ES-I3 (cell line): ENCODE measurements around the gene ALDH1A3.

Experiments
- H3K36me3 ChIP-seq: 2 replicates; pipeline ENCODE4 v1.6.1; 2013; ENCODE audit warnings: mild to moderate bottlenecking, low read length, control low read depth, moderate library complexity; ENCODE audit not compliant: insufficient read depth
- H3K4me1 ChIP-seq: 2 replicates; pipeline ENCODE4 v1.6.1; 2013; ENCODE audit warnings: mild to moderate bottlenecking, control low read depth, low read length; ENCODE audit not compliant: insufficient read depth
- H3K9ac ChIP-seq: 2 replicates; pipeline ENCODE4 v1.6.1; 2013; ENCODE audit warnings: low read depth, mild to moderate bottlenecking, low read length, moderate library complexity
- H3K9me3 ChIP-seq: 2 replicates; pipeline ENCODE4 v1.6.1; 2013; ENCODE audit warnings: mild to moderate bottlenecking, low read length, moderate library complexity; ENCODE audit not compliant: control insufficient read depth, insufficient read depth

The ALDH1A3 gene

DNA sequence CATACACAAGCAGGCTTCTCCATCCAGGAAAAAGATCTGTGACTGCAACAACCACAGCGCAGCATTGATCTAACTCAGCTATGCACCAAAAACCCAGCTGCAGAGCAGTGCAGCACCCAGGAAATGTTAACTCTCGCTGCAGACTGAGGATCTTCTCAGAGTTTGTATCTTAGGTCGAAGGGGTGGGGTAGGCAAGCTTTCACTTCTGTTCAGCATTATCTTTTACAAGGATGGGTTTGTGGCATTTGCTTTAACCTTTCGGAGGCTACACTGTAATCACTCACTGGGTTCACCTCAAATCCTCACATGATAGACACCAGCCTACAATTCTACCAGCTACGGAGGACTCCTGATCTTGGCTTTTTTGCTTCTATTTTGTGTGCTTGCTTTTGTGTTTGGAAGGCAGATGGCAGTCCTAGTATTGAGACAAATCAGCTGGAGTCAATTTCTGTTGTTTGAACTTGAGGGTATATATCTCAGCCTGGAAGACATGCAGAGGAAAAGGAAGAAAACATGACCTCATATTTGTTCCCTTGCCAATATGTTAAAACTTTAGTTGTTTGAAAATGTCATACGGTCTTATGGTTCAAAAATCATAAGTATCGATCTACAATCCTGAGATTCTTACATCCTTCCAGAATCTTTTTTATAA is 64.7 kb downstream of the ALDH1A3 start:
- Histone ChIP-seq H3K9me3 (no peaks in the 10 kb centered on the region; the same call in 1 of the 2 replicates), H3K36me3 (no peaks in the 10 kb centered on the region), H3K4me1 (no peaks in the 10 kb centered on the region), H3K9ac (no peak overlapping the region)

DNA sequence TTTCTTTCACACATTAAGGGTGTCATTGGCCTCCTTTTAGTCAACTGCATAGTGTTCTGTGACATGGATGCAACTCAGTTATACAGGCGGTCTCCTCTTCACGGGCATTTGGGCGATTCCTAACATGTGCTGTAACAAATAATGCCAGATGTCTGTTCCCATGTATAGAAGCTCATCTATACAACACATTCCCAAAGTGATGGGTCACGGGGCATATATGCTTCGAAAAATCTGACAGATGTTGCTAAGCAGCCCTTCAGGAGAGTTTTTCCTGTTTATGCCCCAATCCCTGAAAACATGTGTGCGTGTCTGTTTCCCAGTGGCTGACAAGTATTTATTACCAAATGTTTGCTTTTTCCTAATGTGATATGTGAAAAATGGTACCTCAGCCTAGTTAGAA is 65.4 kb downstream of the ALDH1A3 start:
- no peak overlapping the region for H3K9ac ChIP-seq
- H3K9me3 ChIP-seq: no peaks in the 10 kb centered on the region; the same call in 1 of the 2 replicates
- H3K36me3 ChIP-seq: no peaks in the 10 kb centered on the region
- no peaks in the 10 kb centered on the region for H3K4me1 ChIP-seq

DNA sequence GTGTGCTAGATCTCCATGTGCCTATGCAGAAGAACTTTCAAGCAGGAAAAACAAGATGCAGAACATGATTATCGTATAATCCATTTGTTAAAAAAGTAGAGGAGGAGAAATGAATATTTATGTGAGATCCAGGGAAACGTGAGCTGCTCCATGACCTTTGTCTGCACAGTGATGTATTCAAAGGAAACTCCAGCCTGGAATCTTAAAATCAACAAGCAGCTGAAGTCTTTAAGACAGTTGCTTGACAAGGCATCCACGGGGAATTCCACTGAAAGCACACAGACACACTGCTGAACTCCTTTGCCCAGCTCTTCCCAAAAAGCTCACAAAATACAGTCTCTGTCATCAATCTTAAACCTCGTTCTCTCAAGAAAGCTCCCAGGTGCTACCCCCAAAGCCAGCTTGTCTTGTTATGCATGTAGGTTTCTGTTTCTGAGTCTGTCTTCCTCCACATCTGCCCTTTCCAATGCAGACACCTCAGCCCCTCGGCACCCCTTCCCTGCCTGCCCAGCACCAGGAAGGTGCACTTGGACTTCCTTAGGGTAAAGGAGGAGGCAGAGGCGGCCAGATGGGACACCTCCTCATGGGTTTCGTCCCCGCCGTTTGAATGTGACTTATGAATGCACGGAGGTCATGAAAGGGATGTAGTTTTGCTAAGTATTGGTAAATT is 68.3 kb downstream of the ALDH1A3 start:
- Histone ChIP-seq H3K9me3 (no peaks in the 10 kb centered on the region; the same call in 1 of the 2 replicates), H3K4me1 (no peaks in the 10 kb centered on the region), H3K36me3 (no peaks in the 10 kb centered on the region), H3K9ac (no peak overlapping the region)

DNA sequence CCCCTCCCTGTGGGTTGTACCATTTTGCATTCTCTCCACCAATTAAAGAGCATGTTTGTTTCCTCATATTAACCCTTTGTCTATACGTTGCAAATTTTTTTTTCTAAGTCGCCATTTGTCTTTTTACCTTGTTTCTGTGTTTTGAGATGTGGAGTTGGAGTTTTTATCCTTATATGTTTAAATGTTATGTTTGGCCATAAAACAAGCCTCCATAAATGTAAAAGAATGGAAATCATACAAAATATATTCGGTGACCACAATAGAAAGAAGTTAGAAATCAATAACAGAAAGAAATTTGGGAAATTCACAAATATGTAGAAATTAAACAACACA is 68.8 kb downstream of the ALDH1A3 start:
- H3K9me3 ChIP-seq: no peaks in the 10 kb centered on the region; the same call in 1 of the 2 replicates
- H3K36me3 ChIP-seq: no peaks in the 10 kb centered on the region
- H3K9ac ChIP-seq: no peak overlapping the region
- no peaks in the 10 kb centered on the region for H3K4me1 ChIP-seq

DNA sequence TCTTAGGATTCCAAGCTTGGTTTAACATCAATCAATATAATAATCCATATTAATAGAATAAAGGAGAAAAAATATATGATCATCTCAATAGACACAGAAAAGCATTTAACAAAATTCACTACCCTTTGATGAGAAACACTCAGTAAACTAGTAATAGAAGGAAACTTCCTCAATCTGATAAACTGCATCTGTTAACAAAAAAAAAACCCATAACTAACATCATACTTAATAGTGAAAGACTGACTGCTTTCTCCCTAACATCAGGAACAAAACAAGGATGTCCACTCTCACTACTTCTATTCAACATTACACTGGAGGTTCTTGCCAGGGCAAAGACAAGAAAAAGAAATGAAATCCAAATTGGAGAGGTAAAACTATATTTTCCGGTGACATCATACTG is 70.1 kb downstream of the ALDH1A3 start:
- Histone ChIP-seq H3K9ac (no peak overlapping the region), H3K9me3 (no peaks in the 10 kb centered on the region; the same call in 1 of the 2 replicates), H3K36me3 (no peaks in the 10 kb centered on the region), H3K4me1 (no peaks in the 10 kb centered on the region)

DNA sequence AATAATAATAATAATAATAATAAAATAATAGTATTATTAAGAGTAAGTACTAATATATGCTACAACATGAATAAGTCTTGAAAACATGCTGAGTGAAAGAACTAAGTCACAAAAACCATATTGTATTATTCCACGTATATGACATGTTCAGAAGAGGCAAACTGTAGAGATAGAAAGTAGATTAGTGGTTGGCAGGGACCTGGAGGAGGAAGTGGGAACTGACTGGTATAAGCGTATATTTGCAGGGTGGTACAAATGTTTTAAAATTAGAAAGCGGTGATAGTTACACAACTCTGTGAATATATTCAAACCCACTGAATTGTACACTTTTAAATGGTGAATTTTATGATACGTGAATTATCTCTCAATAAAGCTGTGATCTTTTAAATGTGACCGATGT is 72.3 kb downstream of the ALDH1A3 start:
- Histone ChIP-seq H3K4me1 (no peaks in the 10 kb centered on the region), H3K9ac (no peak overlapping the region), H3K9me3 (no peaks in the 10 kb centered on the region; the same call in 1 of the 2 replicates), H3K36me3 (no peaks in the 10 kb centered on the region)

DNA sequence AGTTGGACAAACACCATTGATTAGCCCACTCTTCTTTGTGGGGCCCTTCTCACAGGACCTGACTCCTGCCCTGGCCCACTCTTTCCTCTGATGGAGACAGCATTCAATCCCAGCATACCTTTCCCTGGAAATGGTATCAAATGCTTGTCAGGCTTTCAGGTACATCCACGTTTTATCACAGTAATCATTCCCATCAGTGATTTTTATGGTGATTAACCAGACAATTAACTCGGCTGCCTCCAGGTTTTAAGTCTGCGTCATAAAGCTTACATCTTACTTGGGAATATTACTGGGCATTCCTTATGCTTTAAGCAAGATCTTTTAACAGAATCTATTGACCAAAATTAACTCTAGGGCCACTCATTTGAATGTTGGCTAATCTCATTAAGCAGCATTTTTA is 72.9 kb downstream of the ALDH1A3 start:
- H3K9me3 ChIP-seq: no peaks in the 10 kb centered on the region; the same call in 1 of the 2 replicates
- H3K36me3 ChIP-seq: no peaks in the 10 kb centered on the region
- no peaks in the 10 kb centered on the region for H3K4me1 ChIP-seq
- no peak overlapping the region for H3K9ac ChIP-seq

DNA sequence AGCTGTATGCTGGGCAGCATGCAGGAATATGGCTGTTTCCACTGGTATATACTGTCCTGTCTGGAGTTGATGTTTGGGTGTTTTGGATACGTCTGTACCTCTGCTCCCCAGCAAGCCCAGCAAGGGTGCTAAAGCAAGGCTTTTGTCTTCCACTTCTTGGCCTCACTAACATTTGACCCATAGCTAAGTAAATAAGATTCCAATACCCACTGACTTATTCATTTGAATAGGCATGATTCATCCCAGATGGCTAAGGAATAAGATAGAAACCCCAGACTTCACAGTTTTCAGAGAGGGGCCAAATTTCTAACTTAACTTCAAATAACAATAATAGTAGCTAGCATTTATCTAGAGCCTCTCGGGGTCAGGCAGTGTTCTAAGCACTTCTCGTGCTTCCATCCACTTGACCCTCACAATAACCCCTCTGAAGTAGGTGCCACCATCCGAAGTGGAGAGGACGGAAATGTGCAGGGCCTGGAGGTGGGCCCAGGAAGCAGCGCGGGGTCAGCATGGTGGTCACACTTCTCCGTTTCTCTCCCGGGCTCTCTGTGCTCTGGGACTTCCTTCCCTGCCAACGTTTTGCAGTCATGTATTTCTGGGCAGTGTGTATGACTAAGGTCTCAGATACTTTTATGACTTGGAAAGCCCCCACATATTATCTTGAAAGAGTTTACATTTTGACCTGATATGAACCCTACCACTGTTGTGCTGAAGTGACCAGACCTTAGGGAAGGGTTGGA is 78.9 kb downstream of the ALDH1A3 start:
- H3K36me3 ChIP-seq: no peaks in the 10 kb centered on the region
- no peak overlapping the region for H3K9ac ChIP-seq
- H3K9me3 ChIP-seq: no peaks in the 10 kb centered on the region
- H3K4me1 ChIP-seq: no peaks in the 10 kb centered on the region

DNA sequence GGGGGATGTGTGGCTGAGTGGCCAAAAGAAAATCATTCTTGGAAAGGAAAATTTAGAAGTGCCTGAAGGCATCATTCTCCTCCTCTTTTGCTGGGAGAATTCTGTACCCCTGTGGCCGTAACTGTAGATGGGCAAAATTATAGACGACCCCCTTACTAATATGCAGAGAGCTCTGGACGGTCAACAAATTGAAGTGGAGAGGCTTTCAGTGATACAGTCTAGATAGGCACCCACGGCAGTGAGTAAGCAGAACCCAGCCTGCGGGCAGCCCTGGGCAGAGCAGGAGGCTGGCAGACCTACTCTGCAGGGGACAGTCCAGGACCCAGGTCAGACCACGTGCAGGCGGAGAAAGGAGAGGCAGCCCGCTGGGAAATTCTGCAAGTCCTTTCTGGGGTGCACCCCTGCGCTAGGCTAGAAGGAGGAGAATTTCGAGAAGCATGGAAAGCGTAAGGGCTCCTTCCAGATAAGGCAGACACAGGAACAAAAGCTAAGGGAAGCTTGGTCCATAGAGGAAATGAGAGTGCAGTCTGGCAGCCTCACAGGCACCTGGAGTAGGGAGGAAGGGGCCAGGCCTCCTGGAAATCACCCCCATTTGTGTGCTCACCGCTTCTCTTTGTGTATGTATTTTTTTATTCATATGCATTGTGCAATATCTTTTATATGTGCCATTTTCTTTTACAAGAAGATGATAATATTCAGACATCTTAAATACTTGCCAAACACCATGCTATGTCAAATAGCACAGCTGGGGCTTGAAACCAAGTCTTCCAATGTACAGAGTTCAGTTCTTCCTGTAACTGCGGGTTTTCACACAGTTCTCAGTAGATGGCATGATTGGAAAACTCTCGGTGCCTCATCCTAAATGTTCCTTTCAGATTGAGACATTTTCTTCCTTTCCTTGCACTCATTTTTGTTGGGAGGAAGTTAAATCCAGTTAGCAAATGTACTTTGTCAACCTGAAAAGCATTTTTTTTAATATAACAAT is 79.7 kb downstream of the ALDH1A3 start:
- Histone ChIP-seq H3K4me1 (0 out of 2 replicates have a peak, but pooled peaks cover under 1% of the 10 kb centered on the region), H3K9ac (no peak overlapping the region), H3K36me3 (no peaks in the 10 kb centered on the region), H3K9me3 (no peaks in the 10 kb centered on the region)
